HG02981 (cell line): ENCODE data around the gene NCKAP5.
A peak's percentile ranks its signal among the peaks of the same experiment; 100 is the strongest.

ENCODE experiments used
- ATAC-seq: cut with Tn5 transposase; IDR thresholded peaks from one replicate; pipeline ENCODE4 v1.9.1; 2021; ENCODE audit warnings: mild to moderate bottlenecking, moderate library complexity; ENCODE audit not compliant: unreplicated experiment

The NCKAP5 gene

GRCh38 chr2:133360190-133360589, 208.1 kb downstream of the NCKAP5 start:
- ATAC-seq, result peak; percentile 56

GRCh38 chr2:133352719-133353118, 215.5 kb downstream of the NCKAP5 start:
- no peak for ATAC-seq

- no peak for ATAC-seq
Observed at GRCh38 chr2:133346654-133347053, 221.6 kb downstream of the NCKAP5 start.

- ATAC-seq, result no peak
Observed at GRCh38 chr2:133345638-133346037, 222.6 kb downstream of the NCKAP5 start.

- no peak for ATAC-seq
Observed at GRCh38 chr2:133344849-133345248, 223.4 kb downstream of the NCKAP5 start.

GRCh38 chr2:133343018-133343352, 225.3 kb downstream of the NCKAP5 start:
- no peak for ATAC-seq

GRCh38 chr2:133342286-133343017, 225.8 kb downstream of the NCKAP5 start:
- no peak for ATAC-seq

GRCh38 chr2:133341575-133341974, 226.7 kb downstream of the NCKAP5 start:
- ATAC-seq, result no peak

- no peak for ATAC-seq
Observed at GRCh38 chr2:133338224-133338623, 230.0 kb downstream of the NCKAP5 start.

GRCh38 chr2:133334923-133335322, 233.3 kb downstream of the NCKAP5 start:
- no peak for ATAC-seq

GRCh38 chr2:133333181-133333580, 235.1 kb downstream of the NCKAP5 start:
- ATAC-seq, result no peak

- no peak for ATAC-seq
Observed at GRCh38 chr2:133331436-133331835, 236.8 kb downstream of the NCKAP5 start.

- no peak for ATAC-seq
Observed at GRCh38 chr2:133326652-133327397, 241.4 kb downstream of the NCKAP5 start.

GRCh38 chr2:133324150-133324561, 244.1 kb downstream of the NCKAP5 start:
- no peak for ATAC-seq

- no peak for ATAC-seq
Observed at GRCh38 chr2:133322909-133323308, 245.4 kb downstream of the NCKAP5 start.

- no peak for ATAC-seq
Observed at GRCh38 chr2:133317178-133317577, 251.1 kb downstream of the NCKAP5 start.

GRCh38 chr2:133316557-133316956, 251.7 kb downstream of the NCKAP5 start:
- no peak for ATAC-seq

- no peak for ATAC-seq
Observed at GRCh38 chr2:133315280-133315679, 253.0 kb downstream of the NCKAP5 start.

GRCh38 chr2:133314795-133315194, 253.5 kb downstream of the NCKAP5 start:
- no peak for ATAC-seq

GRCh38 chr2:133312038-133312729, 256.1 kb downstream of the NCKAP5 start:
- no peak for ATAC-seq

GRCh38 chr2:133306236-133306635, 262.0 kb downstream of the NCKAP5 start:
- ATAC-seq, result no peak

- ATAC-seq, result no peak
Observed at GRCh38 chr2:133304344-133304743, 263.9 kb downstream of the NCKAP5 start.
